BLaER1 (cell line): Measurements from ENCODE around the gene CT45A8.
"Not testable (repeated sequence)": the region's sequence is repeated elsewhere in the genome, so short reads cannot be mapped to it uniquely, and the experiment has no call there.

Source experiments
- H3K27ac ChIP-seq: shearing (Covaris generic); formaldehyde crosslinking; 2 replicates; pipeline ENCODE4 v1.8.1; 2022
- H3K27me3 ChIP-seq: shearing (Covaris generic); formaldehyde crosslinking; 2 replicates; pipeline ENCODE4 v1.8.1; 2022
- H3K36me3 ChIP-seq: shearing (Covaris generic); formaldehyde crosslinking; 2 replicates; pipeline ENCODE4 v1.8.1; 2022
- H3K4me1 ChIP-seq: shearing (Covaris generic); formaldehyde crosslinking; 2 replicates; pipeline ENCODE4 v1.8.1; 2022
- H3K4me2 ChIP-seq: shearing (Covaris generic); formaldehyde crosslinking; 2 replicates; pipeline ENCODE4 v1.8.1; 2022
- H3K4me3 ChIP-seq: shearing (Covaris generic); formaldehyde crosslinking; 2 replicates; pipeline ENCODE4 v1.8.1; 2022
- H3K9ac ChIP-seq: shearing (Covaris generic); formaldehyde crosslinking; 2 replicates; pipeline ENCODE4 v1.8.1; 2022
- H3K9me3 ChIP-seq: shearing (Covaris generic); formaldehyde crosslinking; 2 replicates; pipeline ENCODE4 v1.8.1; 2022
- H4K20me1 ChIP-seq: shearing (Covaris generic); formaldehyde crosslinking; 2 replicates; pipeline ENCODE4 v1.8.1; 2022
- Cebpa-rat ChIP-seq: shearing (Covaris generic); IDR thresholded peaks from 2 replicates; pipeline ENCODE4 v1.8.1; 2022

Gene CT45A8

GRCh38 chrX:135854438-135854837 lies at the start of gene CT45A8:
CT45A8 (minus strand) TSS chrX:135854538; CDS start chrX:135850783, 3,755 bp downstream.
- not testable (repeated sequence) for H4K20me1 ChIP-seq, H3K9me3 ChIP-seq, H3K36me3 ChIP-seq, H3K27me3 ChIP-seq, H3K9ac ChIP-seq, H3K4me3 ChIP-seq, H3K4me1 ChIP-seq, H3K4me2 ChIP-seq, H3K27ac ChIP-seq

GRCh38 chrX:135893294-135893817 lies 39.0 kb upstream of the CT45A8 start, which contains the start of the genes CT45A10 and SAGE1:
CT45A10 (minus strand) TSS chrX:135893444; CDS start chrX:135885344, 8,100 bp downstream.
SAGE1 (plus strand) TSS chrX:135893716; CDS start chrX:135896243, 2,527 bp downstream.
- Histone ChIP-seq H3K9me3 (no peaks in the 10 kb centered on the region), H3K9ac (no peak within 1 kb of the TSS), H3K4me3 (no peak within 1 kb of the TSS), H3K36me3 (no peaks in the 10 kb centered on the region), H4K20me1 (no peaks in the 10 kb centered on the region), H3K4me2 (no peak within 1 kb of the TSS), H3K27ac (no peak within 1 kb of the TSS), H3K4me1 (no peaks in the 10 kb centered on the region), H3K27me3 (peaks cover 44% of the 10 kb centered on the region)
- no peak for TF ChIP-seq Cebpa-rat

GRCh38 chrX:135892781-135893180 lies 38.4 kb upstream of the CT45A8 start:
- Histone ChIP-seq H3K9ac (no peak overlapping the region), H3K9me3 (no peaks in the 10 kb centered on the region), H3K36me3 (no peaks in the 10 kb centered on the region), H3K4me1 (no peaks in the 10 kb centered on the region), H3K4me2 (no peak overlapping the region), H3K4me3 (no peak overlapping the region), H3K27me3 (peaks cover 44% of the 10 kb centered on the region), H4K20me1 (no peaks in the 10 kb centered on the region), H3K27ac (no peak overlapping the region)
- TF ChIP-seq Cebpa-rat: no peak

GRCh38 chrX:135890087-135890585 lies 35.8 kb upstream of the CT45A8 start:
- TF ChIP-seq Cebpa-rat: no peak
- Histone ChIP-seq H3K36me3 (no peaks in the 10 kb centered on the region), H3K9ac (no peak overlapping the region), H3K27ac (no peak overlapping the region), H3K4me1 (no peaks in the 10 kb centered on the region), H3K4me3 (no peak overlapping the region), H4K20me1 (no peaks in the 10 kb centered on the region), H3K4me2 (no peak overlapping the region), H3K27me3 (peaks cover 31% of the 10 kb centered on the region), H3K9me3 (no peaks in the 10 kb centered on the region)

GRCh38 chrX:135888976-135889375 lies 34.6 kb upstream of the CT45A8 start:
- not testable (repeated sequence) for H3K27ac ChIP-seq, H3K9ac ChIP-seq, H4K20me1 ChIP-seq, H3K36me3 ChIP-seq, H3K4me3 ChIP-seq, H3K4me2 ChIP-seq, H3K4me1 ChIP-seq, H3K9me3 ChIP-seq
- peaks cover 31% of the 10 kb centered on the region for H3K27me3 ChIP-seq

- H3K27ac ChIP-seq, H3K9ac ChIP-seq, H3K4me1 ChIP-seq, H3K9me3 ChIP-seq, H3K4me2 ChIP-seq, H3K4me3 ChIP-seq, H3K36me3 ChIP-seq, H4K20me1 ChIP-seq: not testable (repeated sequence)
- peaks cover 26% of the 10 kb centered on the region for H3K27me3 ChIP-seq
These were observed 33.9 kb upstream of the CT45A8 start for GRCh38 chrX:135888230-135888629.

- not testable (repeated sequence) for H3K9me3 ChIP-seq, H3K4me2 ChIP-seq, H3K27ac ChIP-seq, H3K9ac ChIP-seq, H3K4me1 ChIP-seq, H3K36me3 ChIP-seq, H3K4me3 ChIP-seq, H3K27me3 ChIP-seq, H4K20me1 ChIP-seq
These were observed 28.4 kb upstream of the CT45A8 start for GRCh38 chrX:135882741-135883140.

GRCh38 chrX:135871712-135872111 lies 17.4 kb upstream of the CT45A8 start, which contains the start of gene CT45A9:
CT45A9 (minus strand) TSS chrX:135871812; CDS start chrX:135868061, 3,751 bp downstream.
- not testable (repeated sequence) for H3K9ac ChIP-seq, H3K4me2 ChIP-seq, H3K27ac ChIP-seq, H3K27me3 ChIP-seq, H3K9me3 ChIP-seq, H3K36me3 ChIP-seq, H3K4me1 ChIP-seq, H4K20me1 ChIP-seq, H3K4me3 ChIP-seq

- H3K4me2 ChIP-seq, H3K27ac ChIP-seq, H3K36me3 ChIP-seq, H3K4me3 ChIP-seq, H3K9me3 ChIP-seq, H3K27me3 ChIP-seq, H4K20me1 ChIP-seq, H3K4me1 ChIP-seq, H3K9ac ChIP-seq: not testable (repeated sequence)
These were observed 17.2 kb downstream of the CT45A8 start, which contains the start of gene CT45A7 for GRCh38 chrX:135837180-135837579. CT45A7 (minus strand) TSS chrX:135837280; CDS start chrX:135833533, 3,747 bp downstream.

- H3K27ac ChIP-seq, H3K4me1 ChIP-seq: not testable (repeated sequence)
These were observed 34.4 kb downstream of the CT45A8 start, which contains the start of gene CT45A2 for GRCh38 chrX:135819912-135820311. CT45A2 (minus strand) TSS chrX:135820012; CDS start chrX:135816265, 3,747 bp downstream.

GRCh38 chrX:135802687-135803086 lies 51.7 kb downstream of the CT45A8 start, which contains the start of gene CT45A6:
CT45A6 (minus strand) TSS chrX:135802787; CDS start chrX:135798993, 3,794 bp downstream.
- H3K4me1 ChIP-seq, H3K4me3 ChIP-seq, H3K9me3 ChIP-seq, H3K4me2 ChIP-seq, H4K20me1 ChIP-seq, H3K9ac ChIP-seq, H3K36me3 ChIP-seq, H3K27me3 ChIP-seq, H3K27ac ChIP-seq: not testable (repeated sequence)

More at GRCh38 chrX:135819912-135820311, 34.4 kb downstream of the CT45A8 start, which contains the start of gene CT45A2:
- not testable (repeated sequence) for H3K4me2 ChIP-seq, H3K36me3 ChIP-seq, H4K20me1 ChIP-seq, H3K9me3 ChIP-seq, H3K4me3 ChIP-seq, H3K27me3 ChIP-seq, H3K9ac ChIP-seq
